Subcutaneous adipose tissue (tissue), 4 donors: ENCODE measurements around the gene SASH1. TPM values are rescaled to one million over a fixed set of nuclear protein-coding genes. Genes with fewer than 3 reads are reported as not detected.

ENCODE experiments used
- total RNA-seq, 4 donors: library from RNA; depleted of rRNA; stranded (reverse); fragments of >200 nt; gene quantifications; one replicate each; pipeline ENCODE4 v1.1.0, GENCODE V29; 2016
- TF ChIP-seq, protein P1 (sequence below): fragments of 450-650 bp; IDR thresholded peaks from one replicate; pipeline ENCODE4 v1.5.1; 2016; ENCODE audit warnings: low read depth, mild to moderate bottlenecking, control low read depth, antibody characterized with exemption, moderate library complexity

Gene SASH1
- total RNA-seq, 4 donors from 2014 or later = 234 to 322 (median 267) TPM

DNA sequence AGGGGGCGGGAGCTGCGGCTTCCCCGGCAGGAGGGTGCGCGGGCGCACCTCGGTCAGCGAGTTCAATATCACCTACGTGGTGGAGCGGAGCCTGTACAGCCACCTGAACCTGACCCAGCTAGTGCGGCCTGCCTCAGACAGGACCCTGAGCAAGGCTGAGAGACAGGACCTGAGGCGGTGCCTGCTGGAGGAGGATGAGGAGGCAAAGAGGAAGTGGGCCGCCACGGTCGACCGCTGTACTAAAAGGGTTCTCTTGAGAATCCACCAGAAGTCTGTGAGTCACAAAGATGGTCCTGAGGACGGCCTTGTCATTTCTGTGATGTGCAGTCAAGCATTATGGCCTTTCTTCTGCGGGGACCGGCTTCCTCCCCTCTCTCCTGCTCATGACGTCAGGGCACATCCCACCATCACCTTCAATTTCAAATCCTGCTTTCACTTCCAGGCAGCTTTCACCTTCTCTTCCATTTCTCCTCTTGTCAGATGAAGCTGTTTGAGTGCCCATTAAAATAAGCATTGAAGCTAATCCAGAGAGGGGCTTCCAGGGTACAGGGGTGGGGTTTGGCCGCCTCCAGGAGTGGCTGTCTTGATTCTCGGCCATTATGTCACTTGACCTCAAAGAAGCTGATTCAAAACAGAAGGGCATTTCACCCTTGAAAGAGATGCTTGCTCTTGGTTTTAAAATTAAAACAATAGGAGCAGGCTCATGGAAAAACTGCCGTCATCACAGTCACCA is 177.6 kb downstream of the SASH1 start:
- TF ChIP-seq, protein P1, sequence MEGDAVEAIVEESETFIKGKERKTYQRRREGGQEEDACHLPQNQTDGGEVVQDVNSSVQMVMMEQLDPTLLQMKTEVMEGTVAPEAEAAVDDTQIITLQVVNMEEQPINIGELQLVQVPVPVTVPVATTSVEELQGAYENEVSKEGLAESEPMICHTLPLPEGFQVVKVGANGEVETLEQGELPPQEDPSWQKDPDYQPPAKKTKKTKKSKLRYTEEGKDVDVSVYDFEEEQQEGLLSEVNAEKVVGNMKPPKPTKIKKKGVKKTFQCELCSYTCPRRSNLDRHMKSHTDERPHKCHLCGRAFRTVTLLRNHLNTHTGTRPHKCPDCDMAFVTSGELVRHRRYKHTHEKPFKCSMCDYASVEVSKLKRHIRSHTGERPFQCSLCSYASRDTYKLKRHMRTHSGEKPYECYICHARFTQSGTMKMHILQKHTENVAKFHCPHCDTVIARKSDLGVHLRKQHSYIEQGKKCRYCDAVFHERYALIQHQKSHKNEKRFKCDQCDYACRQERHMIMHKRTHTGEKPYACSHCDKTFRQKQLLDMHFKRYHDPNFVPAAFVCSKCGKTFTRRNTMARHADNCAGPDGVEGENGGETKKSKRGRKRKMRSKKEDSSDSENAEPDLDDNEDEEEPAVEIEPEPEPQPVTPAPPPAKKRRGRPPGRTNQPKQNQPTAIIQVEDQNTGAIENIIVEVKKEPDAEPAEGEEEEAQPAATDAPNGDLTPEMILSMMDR = no peak

DNA sequence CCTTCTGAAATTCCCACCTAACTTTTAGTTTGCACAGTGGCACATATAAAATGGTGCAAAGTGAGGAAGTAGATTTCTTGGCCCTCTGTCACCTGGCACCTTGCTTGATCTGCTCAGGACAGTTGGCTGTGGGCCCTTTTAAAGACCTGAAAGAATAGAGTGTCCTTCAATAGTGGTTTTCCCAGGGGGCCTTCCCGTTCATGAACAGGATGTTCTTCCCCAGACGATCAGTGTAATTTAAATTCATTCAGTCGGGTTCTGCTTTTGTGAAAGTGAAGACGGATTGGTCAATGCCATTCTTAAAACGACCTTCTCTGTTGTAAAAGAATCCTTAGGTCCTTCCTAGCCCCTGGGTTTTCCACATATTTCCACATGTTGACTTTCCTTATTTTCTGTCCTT is 178.5 kb downstream of the SASH1 start:
- TF ChIP-seq, protein P1 = no peak

DNA sequence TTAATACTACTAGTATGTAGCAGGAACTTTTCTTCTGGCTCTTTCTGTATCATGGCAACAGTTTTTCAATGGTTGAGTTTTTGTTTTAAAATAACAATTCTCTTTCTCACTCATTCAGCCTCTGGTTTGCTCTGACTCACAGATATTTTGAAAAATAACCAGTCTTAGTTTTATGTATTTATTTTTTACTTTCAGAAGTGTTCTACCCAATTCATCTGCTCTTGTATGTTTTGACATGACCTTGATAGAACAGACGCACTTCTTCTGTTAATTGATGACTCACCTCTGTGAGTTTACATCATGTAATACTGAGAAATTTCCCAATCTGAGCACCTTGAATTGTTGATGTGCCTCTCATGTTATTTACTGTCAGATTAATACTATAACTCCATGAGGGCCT is 178.9 kb downstream of the SASH1 start:
- TF ChIP-seq, protein P1 = no peak

DNA sequence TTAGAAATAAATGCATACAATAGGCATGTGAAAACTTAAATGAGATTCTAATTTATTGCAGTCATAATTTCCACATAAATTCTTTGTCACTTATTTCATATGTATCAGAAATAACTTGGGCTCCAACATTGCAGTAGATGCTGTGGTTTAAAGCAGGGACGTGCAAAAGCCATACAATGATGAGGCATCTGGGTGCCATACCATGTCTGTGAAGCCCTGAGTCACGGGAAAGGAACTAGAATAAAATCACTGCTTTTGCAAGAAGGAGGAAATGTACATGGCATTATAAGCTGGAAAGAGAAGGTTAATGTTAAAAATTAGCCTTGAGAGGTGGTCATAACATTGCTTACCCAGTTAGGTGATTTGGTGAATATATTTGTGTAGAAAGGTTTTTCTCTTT is 180.4 kb downstream of the SASH1 start:
- TF ChIP-seq, protein P1 = no peak

DNA sequence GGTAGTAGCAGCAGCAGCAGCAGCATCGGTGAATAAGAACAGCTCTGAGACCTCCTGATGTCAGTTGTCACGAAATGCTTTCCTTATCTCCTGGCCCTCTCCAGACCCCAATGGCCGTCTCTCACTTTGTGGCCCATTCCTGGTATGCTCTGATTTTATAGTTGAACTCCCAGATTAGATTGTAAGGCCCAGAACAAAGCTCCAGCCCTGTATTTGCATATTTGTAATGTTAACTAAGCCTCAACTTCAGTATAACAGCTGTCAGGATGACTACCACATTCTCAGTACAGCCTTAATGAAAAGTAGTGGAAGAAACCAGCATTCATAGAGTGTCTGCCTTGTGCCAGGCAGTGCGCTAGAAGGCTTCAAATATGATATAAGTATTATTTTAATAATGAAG is 180.9 kb downstream of the SASH1 start:
- TF ChIP-seq, protein P1 = no peak

DNA sequence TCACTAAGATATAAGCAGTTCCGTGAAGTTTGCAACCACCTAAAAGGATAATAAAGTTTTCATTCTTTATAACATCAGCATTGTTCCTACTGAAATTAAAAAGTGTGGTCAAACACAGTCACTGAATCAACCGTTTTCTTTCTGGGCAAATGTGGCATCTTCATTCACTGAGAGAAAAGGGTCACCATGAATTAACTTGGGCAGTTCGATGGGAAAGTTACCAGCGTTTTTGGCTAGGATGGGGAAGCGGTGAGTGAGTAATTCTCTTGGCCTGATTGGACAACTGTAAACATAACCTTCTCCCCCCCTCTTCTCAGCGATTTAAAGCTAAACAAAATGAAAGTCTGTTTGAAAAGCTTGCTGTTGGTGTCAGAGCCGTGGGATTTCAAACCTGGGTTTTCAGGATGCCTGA is 181.8 kb downstream of the SASH1 start:
- TF ChIP-seq, protein P1 = no peak

DNA sequence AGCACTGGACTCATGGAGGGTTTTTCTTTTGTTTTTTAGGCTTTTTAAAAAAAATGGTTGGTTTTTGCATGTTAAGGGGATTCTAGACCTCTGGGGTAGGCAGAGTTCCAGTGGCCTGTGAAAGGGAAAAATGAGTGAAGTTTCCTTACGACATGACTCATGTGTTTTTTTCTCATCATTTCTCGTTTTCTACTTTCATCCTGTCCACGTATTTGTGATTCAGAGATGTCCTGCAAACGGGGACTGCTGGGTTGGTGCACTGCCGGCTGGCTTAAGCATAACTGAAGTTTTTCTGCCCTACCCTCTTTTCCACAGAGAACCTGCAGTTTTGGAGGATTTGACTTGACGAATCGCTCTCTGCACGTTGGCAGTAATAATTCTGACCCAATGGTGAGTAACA is 182.3 kb downstream of the SASH1 start:
- TF ChIP-seq, protein P1 = no peak
